K562 (cell line): ENCODE results near the gene GALNT15.

ENCODE experiments used
- ARID2 ChIP-seq: fragments of 450-650 bp; IDR thresholded peaks from 2 replicates; pipeline ENCODE4 v1.6.1; 2017; ENCODE audit warnings: antibody characterized with exemption, mild to moderate bottlenecking
- BRF2 ChIP-seq: IDR thresholded peaks from 3 replicates; pipeline ENCODE4 v1.6.1; 2011; ENCODE audit warnings: borderline replicate concordance, mild to moderate bottlenecking; ENCODE audit not compliant: insufficient read length, insufficient read depth
- CEBPZ ChIP-seq: fragments of 150-350 bp; IDR thresholded peaks from 2 replicates; pipeline ENCODE4 v1.6.1; 2014; ENCODE audit warnings: low read depth, mild to moderate bottlenecking, low read length, borderline replicate concordance
- COPS2 ChIP-seq: fragments of 450-650 bp; conservative IDR thresholded peaks from 2 replicates; pipeline ENCODE4 v1.6.1; 2016; ENCODE audit warnings: mild to moderate bottlenecking, moderate library complexity
- CREBBP ChIP-seq: IDR thresholded peaks from one replicate; pipeline ENCODE4 v1.6.1; 2012; ENCODE audit warnings: low read depth, mild to moderate bottlenecking, control low read depth, inconsistent platforms, low read length
- CUX1 ChIP-seq: fragments of 200-800 bp; sonication (Bioruptor generic); IDR thresholded peaks from 2 replicates; pipeline ENCODE4 v1.6.1; 2016; ENCODE audit warnings: missing genetic modification characterization, missing compliant biosample characterization
- ESRRB ChIP-seq: fragments of 250-450 bp; sonication (Bioruptor Pico); IDR thresholded peaks from 2 replicates; pipeline ENCODE4 v1.5.0; 2020; ENCODE audit warnings: mild to moderate bottlenecking, moderate library complexity, borderline replicate concordance
- MYC ChIP-seq, 2 experiments: fragments of 250-450 bp in 1 of 2; sonication (Bioruptor Pico) in 1 of 2; IDR thresholded peaks; 2 replicates each; pipeline versions ENCODE4 v1.5.1 to v1.6.1; 2012 to 2021; ENCODE audit warnings: low read depth in 2 of 2, borderline replicate concordance in 1 of 2, improper control_type of control experiment in 1 of 2, low read length in 1 of 2, mild to moderate bottlenecking in 1 of 2, moderate library complexity in 1 of 2
- NR3C1 ChIP-seq: sonication (generic); formaldehyde crosslinking; IDR thresholded peaks from 2 replicates; pipeline ENCODE4 v1.8.1; 2022; ENCODE audit warnings: missing genetic modification reagents
- PTBP1 ChIP-seq: fragments of 200-400 bp; formaldehyde crosslinking; IDR thresholded peaks from 2 replicates; pipeline ENCODE4 v1.6.1; 2017; ENCODE audit warnings: low read depth, low read length
- STAT6 ChIP-seq: sonication (generic); formaldehyde crosslinking; IDR thresholded peaks from 2 replicates; pipeline ENCODE4 v1.8.1; 2023; ENCODE audit warnings: mild to moderate bottlenecking, missing genetic modification reagents
- TBP ChIP-seq: optimal IDR thresholded peaks from 2 replicates; pipeline ENCODE3; 2011; ENCODE audit warnings: low read depth, low read length, improper control_type of control experiment
- ZNF740 ChIP-seq, 3 experiments: fragments of 200-800 bp in 1 of 3; sonication (Bioruptor generic) in 1 of 3; sonication (generic) in 1 of 3; formaldehyde crosslinking in 1 of 3; IDR thresholded peaks; 2 replicates each; pipeline versions ENCODE4 v1.6.1 to v1.8.0; 2016 to 2022; ENCODE audit warnings: mild to moderate bottlenecking in 2 of 3, missing compliant biosample characterization in 2 of 3, missing genetic modification characterization in 2 of 3, missing genetic modification reagents in 1 of 3

- no peak for TF ChIP-seq COPS2
- TF ChIP-seq ZNF740 (CRISPR knock-in tag; IDR thresholded peaks at IDR 0.05) = no peak
- TF ChIP-seq ZNF740 (tag; IDR thresholded peaks at IDR 0.05) = no peak
- TF ChIP-seq ESRRB (CRISPR knock-in tag) = no peak
- TF ChIP-seq CEBPZ = no peak
- no peak for TF ChIP-seq CREBBP
- TF ChIP-seq PTBP1 = no peak
- no peak for TF ChIP-seq NR3C1
- TF ChIP-seq ARID2 = no peak
- no peak for TF ChIP-seq BRF2
- TF ChIP-seq MYC (IDR thresholded peaks at IDR 0.05; ENCODE audit: low read depth, low read length) = no peak
- TF ChIP-seq MYC (CRISPR knock-in tag; IDR thresholded peaks at IDR 0.05; ENCODE audit: borderline replicate concordance, low read depth) = no peak
- no peak for TF ChIP-seq STAT6 (CRISPR knock-in tag)
- TF ChIP-seq CUX1 (CRISPR knock-in tag) = no peak
- TF ChIP-seq TBP = no peak
Observed at GRCh38 chr3:16211176-16211904, 36.9 kb downstream of the GALNT15 start.
